Sigmoid colon (tissue), 4 donors: ENCODE results near the gene NPIPA1.
"Not testable (repeated sequence)": the region's sequence is repeated elsewhere in the genome, so short reads cannot be mapped to it uniquely, and the experiment has no call there.

Experiments
- CTCF ChIP-seq, 4 experiments: fragments of 450-650 bp in 3 of 4; fragments of 200-600 bp in 1 of 4; IDR thresholded peaks; one replicate each; pipeline ENCODE4 v1.5.1; 2016 to 2019; ENCODE audit warnings: antibody characterized with exemption in 4 of 4, mild to moderate bottlenecking in 3 of 4, moderate library complexity in 2 of 4
- EP300 ChIP-seq, 4 donors: sonication (generic); formaldehyde crosslinking; IDR thresholded peaks; one replicate each; pipeline ENCODE4 v1.6.1; 2017; ENCODE audit warnings: antibody characterized with exemption in 4 of 4
- POLR2A ChIP-seq, 2 donors: fragments of 450-650 bp; IDR thresholded peaks; one replicate each; pipeline ENCODE4 v1.6.1; 2016; ENCODE audit warnings: antibody characterized with exemption in 2 of 2, mild to moderate bottlenecking in 2 of 2, moderate library complexity in 2 of 2

GRCh38 chr16:14937994-14938393 lies 751 bp downstream of the NPIPA1 start:
- TF ChIP-seq EP300, CTCF, POLR2A (IDR thresholded peaks at IDR 0.05): not testable (repeated sequence)
